SK-N-SH (cell line): ENCODE measurements around the gene TLX1. TPM values are rescaled to one million over a fixed set of nuclear protein-coding genes. Genes with fewer than 3 reads are reported as not detected.

ENCODE experiments used
- CTCF ChIA-PET: fragments of 300-600, 350-600 bp; formaldehyde crosslinking; extraction: SDS; loops from one replicate; lab custom pipeline; 2021; lab: Yijun Ruan, JAX
- POLR2A ChIA-PET: fragments of 350-600 bp; sonication (Branson Sonifier 250); formaldehyde crosslinking; extraction: SDS; loops from one replicate; lab custom pipeline; 2020; ENCODE audit warnings: antibody characterized with exemption, inconsistent platforms; lab: Yijun Ruan, JAX
- DNase-seq: peaks from one replicate; pipeline ENCODE4 v3.0.0; 2012
- H2AFZ ChIP-seq: fragments of 200-600 bp; sonication (generic); 2 replicates; pipeline ENCODE4 v1.8.1; 2016; ENCODE audit warnings: antibody characterized with exemption, mild to moderate bottlenecking, low read depth
- H3F3A ChIP-seq: fragments of 200-600 bp; sonication (generic); replicated peaks from 2 replicates; pipeline ENCODE3; 2016; ENCODE audit warnings: antibody characterized with exemption, mild to moderate bottlenecking; ENCODE audit not compliant: insufficient read depth
- H3K27ac ChIP-seq, 2 experiments: fragments of 200-500 bp in 1 of 2; fragments of 200-600 bp in 1 of 2; sonication (Bioruptor generic) in 1 of 2; sonication (generic), shearing (Covaris generic) in 1 of 2; 2 replicates each; pipeline versions ENCODE4 v1.5.1 to v1.6.1; 2014 to 2016; ENCODE audit warnings: low read depth in 2 of 2, inconsistent platforms in 1 of 2, low read length in 1 of 2, mild to moderate bottlenecking in 1 of 2, mixed read lengths in 1 of 2
- H3K27me3 ChIP-seq: fragments of 200-600 bp; sonication (generic), shearing (Covaris generic); 2 replicates; pipeline ENCODE4 v1.6.1; 2016; ENCODE audit warnings: mixed run types; ENCODE audit not compliant: insufficient read depth
- H3K36me3 ChIP-seq, 2 experiments: fragments of 200-500 bp in 1 of 2; fragments of 200-600 bp in 1 of 2; sonication (Bioruptor generic) in 1 of 2; sonication (generic) in 1 of 2; replicated peaks in 1 of 2; 2 replicates each; pipeline versions ENCODE3 to v1.5.1; 2014 to 2016; ENCODE audit warnings: low read length in 1 of 2, mild to moderate bottlenecking in 1 of 2; ENCODE audit not compliant: insufficient read depth in 2 of 2, control insufficient read depth in 1 of 2
- H3K4me1 ChIP-seq, 2 experiments: fragments of 200-500 bp in 1 of 2; fragments of 200-600 bp in 1 of 2; sonication (Bioruptor generic) in 1 of 2; sonication (generic), shearing (Covaris generic) in 1 of 2; 2 replicates each; pipeline versions ENCODE4 v1.5.1 to v1.6.1; 2014 to 2016; ENCODE audit warnings: low read depth in 1 of 2, low read length in 1 of 2, mixed run types in 1 of 2; ENCODE audit not compliant: insufficient read depth in 2 of 2, control insufficient read depth in 1 of 2
- H3K4me2 ChIP-seq: fragments of 200-600 bp; sonication (generic), shearing (Covaris generic); 2 replicates; pipeline ENCODE4 v1.6.1; 2017; ENCODE audit warnings: mixed run types
- H3K4me3 ChIP-seq, 2 experiments: fragments of 200-500 bp in 1 of 2; fragments of 200-600 bp in 1 of 2; sonication (Bioruptor generic) in 1 of 2; sonication (generic), shearing (Covaris generic) in 1 of 2; 2 replicates each; pipeline versions ENCODE4 v1.5.1 to v1.8.1; 2014 to 2016; ENCODE audit warnings: low read depth in 2 of 2, inconsistent platforms in 1 of 2, low read length in 1 of 2, mild to moderate bottlenecking in 1 of 2, mixed read lengths in 1 of 2, moderate library complexity in 1 of 2
- H3K79me2 ChIP-seq: fragments of 200-600 bp; sonication (generic); 2 replicates; pipeline ENCODE4 v1.8.1; 2017; ENCODE audit warnings: mild to moderate bottlenecking; ENCODE audit not compliant: insufficient read depth
- H3K9ac ChIP-seq: fragments of 200-600 bp; sonication (generic); 2 replicates; pipeline ENCODE4 v1.6.1; 2017; ENCODE audit warnings: mixed run types
- H3K9me2 ChIP-seq: fragments of 200-600 bp; sonication (generic); 2 replicates; pipeline ENCODE4 v1.6.1; 2017; ENCODE audit warnings: mixed run types
- H3K9me3 ChIP-seq: fragments of 200-600 bp; sonication (generic); 2 replicates; pipeline ENCODE4 v1.6.1; 2017; ENCODE audit warnings: mixed run types, mild to moderate bottlenecking, moderate library complexity
- H4K20me1 ChIP-seq: fragments of 200-600 bp; sonication (generic); 2 replicates; pipeline ENCODE4 v1.6.1; 2017; ENCODE audit warnings: mild to moderate bottlenecking, mixed run types; ENCODE audit not compliant: insufficient read depth
- EZH2phosphoT487 ChIP-seq: fragments of 200-600 bp; sonication (generic); IDR thresholded peaks from 2 replicates; pipeline ENCODE4 v1.6.1; 2017; ENCODE audit warnings: low read depth, mixed run types, mild to moderate bottlenecking, antibody characterized with exemption, moderate library complexity, borderline replicate concordance
- FOSL2 ChIP-seq: IDR thresholded peaks from 2 replicates; pipeline ENCODE4 v1.4.0; 2012; ENCODE audit warnings: low read depth, mild to moderate bottlenecking, moderate library complexity, borderline replicate concordance
- FOXJ3 ChIP-seq: sonication (generic); formaldehyde crosslinking; IDR thresholded peaks from 2 replicates; pipeline ENCODE4 v1.5.1; 2020; ENCODE audit warnings: mild to moderate bottlenecking, missing genetic modification reagents
- IRF3 ChIP-seq: fragments of 150-350 bp; IDR thresholded peaks from 2 replicates; pipeline ENCODE4 v1.6.1; 2016; ENCODE audit warnings: mild to moderate bottlenecking, low read depth, low read length
- JUND ChIP-seq: IDR thresholded peaks from 2 replicates; pipeline ENCODE4 v1.4.0; 2012
- MXI1 ChIP-seq: IDR thresholded peaks from 2 replicates; pipeline ENCODE4 v1.6.1; 2012; ENCODE audit warnings: mild to moderate bottlenecking, low read depth, low read length, improper control_type of control experiment
- PBX3 ChIP-seq: IDR thresholded peaks from 2 replicates; pipeline ENCODE4; 2012
- POLR2AphosphoS5 ChIP-seq: IDR thresholded peaks from 2 replicates; pipeline ENCODE4 v1.6.1; 2012; ENCODE audit warnings: low read depth, low read length
- RAD21 ChIP-seq: IDR thresholded peaks from 2 replicates; pipeline ENCODE4 v1.6.1; 2012; ENCODE audit warnings: mild to moderate bottlenecking, low read length
- RXRA ChIP-seq: IDR thresholded peaks from 2 replicates; pipeline ENCODE4 v1.4.0; 2012; ENCODE audit warnings: low read depth, mild to moderate bottlenecking, borderline replicate concordance
- SMC3 ChIP-seq: IDR thresholded peaks from 2 replicates; pipeline ENCODE4 v1.6.1; 2012; ENCODE audit warnings: low read depth, low read length, improper control_type of control experiment
- TAF1 ChIP-seq: IDR thresholded peaks from 2 replicates; pipeline ENCODE4 v1.6.1; 2012; ENCODE audit warnings: low read depth, mild to moderate bottlenecking, low read length, moderate library complexity, borderline replicate concordance
- TEAD4 ChIP-seq: IDR thresholded peaks from 2 replicates; pipeline ENCODE4 v1.4.0; 2012; ENCODE audit warnings: mild to moderate bottlenecking, borderline replicate concordance; ENCODE audit not compliant: insufficient read depth
- USF2 ChIP-seq: fragments of 150-350 bp; IDR thresholded peaks from 2 replicates; pipeline ENCODE4 v1.6.1; 2017; ENCODE audit warnings: antibody characterized with exemption, low read length, low read depth, borderline replicate concordance
- WGBS: methylation state at CpG from one replicate; pipeline ENCODE4 v1.1.6; 2017; ENCODE audit warnings: low lambda C conversion rate; 5-methylcytosine and 5-hydroxymethylcytosine counted together
- polyA plus RNA-seq, 3 experiments: library from polyadenylated mRNA; depleted of rRNA; stranded (reverse); fragments of >200 nt; gene quantifications; 2 replicates each; pipeline ENCODE4 v1.2.3, GENCODE V29; 2012
- TF ChIP-seq, protein P1 (sequence below): fragments of 200-600 bp; sonication (generic); IDR thresholded peaks from 2 replicates; pipeline ENCODE4 v1.6.1; 2017; ENCODE audit warnings: antibody characterized with exemption, mild to moderate bottlenecking, moderate library complexity
- TF ChIP-seq, protein P2 (sequence below): IDR thresholded peaks from 2 replicates; pipeline ENCODE4 v1.6.1; 2012; ENCODE audit warnings: mild to moderate bottlenecking, low read depth, low read length, moderate library complexity
- TF ChIP-seq, protein P3 (sequence below): IDR thresholded peaks from 2 replicates; pipeline ENCODE4 v1.4.0; 2012; ENCODE audit warnings: low read depth, borderline replicate concordance

The TLX1 gene
- polyA plus RNA-seq, 1 of the 3 experiments (the other 2 are of a cell fraction) = not detected

- TF ChIP-seq, protein P1, sequence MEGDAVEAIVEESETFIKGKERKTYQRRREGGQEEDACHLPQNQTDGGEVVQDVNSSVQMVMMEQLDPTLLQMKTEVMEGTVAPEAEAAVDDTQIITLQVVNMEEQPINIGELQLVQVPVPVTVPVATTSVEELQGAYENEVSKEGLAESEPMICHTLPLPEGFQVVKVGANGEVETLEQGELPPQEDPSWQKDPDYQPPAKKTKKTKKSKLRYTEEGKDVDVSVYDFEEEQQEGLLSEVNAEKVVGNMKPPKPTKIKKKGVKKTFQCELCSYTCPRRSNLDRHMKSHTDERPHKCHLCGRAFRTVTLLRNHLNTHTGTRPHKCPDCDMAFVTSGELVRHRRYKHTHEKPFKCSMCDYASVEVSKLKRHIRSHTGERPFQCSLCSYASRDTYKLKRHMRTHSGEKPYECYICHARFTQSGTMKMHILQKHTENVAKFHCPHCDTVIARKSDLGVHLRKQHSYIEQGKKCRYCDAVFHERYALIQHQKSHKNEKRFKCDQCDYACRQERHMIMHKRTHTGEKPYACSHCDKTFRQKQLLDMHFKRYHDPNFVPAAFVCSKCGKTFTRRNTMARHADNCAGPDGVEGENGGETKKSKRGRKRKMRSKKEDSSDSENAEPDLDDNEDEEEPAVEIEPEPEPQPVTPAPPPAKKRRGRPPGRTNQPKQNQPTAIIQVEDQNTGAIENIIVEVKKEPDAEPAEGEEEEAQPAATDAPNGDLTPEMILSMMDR = no peak
- no peak for TF ChIP-seq FOXJ3
- TF ChIP-seq MXI1 = no peak
- no peak for TF ChIP-seq TEAD4
- TF ChIP-seq SMC3 = no peak
- TF ChIP-seq PBX3 = no peak
- no peak for TF ChIP-seq IRF3
- no peak for TF ChIP-seq RXRA
- TF ChIP-seq POLR2AphosphoS5 = no peak
- no peak for TF ChIP-seq EZH2phosphoT487
- no peak for TF ChIP-seq RAD21
- TF ChIP-seq JUND = no peak
- no peak for TF ChIP-seq FOSL2
- TF ChIP-seq, protein P2, sequence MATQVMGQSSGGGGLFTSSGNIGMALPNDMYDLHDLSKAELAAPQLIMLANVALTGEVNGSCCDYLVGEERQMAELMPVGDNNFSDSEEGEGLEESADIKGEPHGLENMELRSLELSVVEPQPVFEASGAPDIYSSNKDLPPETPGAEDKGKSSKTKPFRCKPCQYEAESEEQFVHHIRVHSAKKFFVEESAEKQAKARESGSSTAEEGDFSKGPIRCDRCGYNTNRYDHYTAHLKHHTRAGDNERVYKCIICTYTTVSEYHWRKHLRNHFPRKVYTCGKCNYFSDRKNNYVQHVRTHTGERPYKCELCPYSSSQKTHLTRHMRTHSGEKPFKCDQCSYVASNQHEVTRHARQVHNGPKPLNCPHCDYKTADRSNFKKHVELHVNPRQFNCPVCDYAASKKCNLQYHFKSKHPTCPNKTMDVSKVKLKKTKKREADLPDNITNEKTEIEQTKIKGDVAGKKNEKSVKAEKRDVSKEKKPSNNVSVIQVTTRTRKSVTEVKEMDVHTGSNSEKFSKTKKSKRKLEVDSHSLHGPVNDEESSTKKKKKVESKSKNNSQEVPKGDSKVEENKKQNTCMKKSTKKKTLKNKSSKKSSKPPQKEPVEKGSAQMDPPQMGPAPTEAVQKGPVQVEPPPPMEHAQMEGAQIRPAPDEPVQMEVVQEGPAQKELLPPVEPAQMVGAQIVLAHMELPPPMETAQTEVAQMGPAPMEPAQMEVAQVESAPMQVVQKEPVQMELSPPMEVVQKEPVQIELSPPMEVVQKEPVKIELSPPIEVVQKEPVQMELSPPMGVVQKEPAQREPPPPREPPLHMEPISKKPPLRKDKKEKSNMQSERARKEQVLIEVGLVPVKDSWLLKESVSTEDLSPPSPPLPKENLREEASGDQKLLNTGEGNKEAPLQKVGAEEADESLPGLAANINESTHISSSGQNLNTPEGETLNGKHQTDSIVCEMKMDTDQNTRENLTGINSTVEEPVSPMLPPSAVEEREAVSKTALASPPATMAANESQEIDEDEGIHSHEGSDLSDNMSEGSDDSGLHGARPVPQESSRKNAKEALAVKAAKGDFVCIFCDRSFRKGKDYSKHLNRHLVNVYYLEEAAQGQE = no peak
- TF ChIP-seq TAF1 = no peak
- TF ChIP-seq, protein P3, sequence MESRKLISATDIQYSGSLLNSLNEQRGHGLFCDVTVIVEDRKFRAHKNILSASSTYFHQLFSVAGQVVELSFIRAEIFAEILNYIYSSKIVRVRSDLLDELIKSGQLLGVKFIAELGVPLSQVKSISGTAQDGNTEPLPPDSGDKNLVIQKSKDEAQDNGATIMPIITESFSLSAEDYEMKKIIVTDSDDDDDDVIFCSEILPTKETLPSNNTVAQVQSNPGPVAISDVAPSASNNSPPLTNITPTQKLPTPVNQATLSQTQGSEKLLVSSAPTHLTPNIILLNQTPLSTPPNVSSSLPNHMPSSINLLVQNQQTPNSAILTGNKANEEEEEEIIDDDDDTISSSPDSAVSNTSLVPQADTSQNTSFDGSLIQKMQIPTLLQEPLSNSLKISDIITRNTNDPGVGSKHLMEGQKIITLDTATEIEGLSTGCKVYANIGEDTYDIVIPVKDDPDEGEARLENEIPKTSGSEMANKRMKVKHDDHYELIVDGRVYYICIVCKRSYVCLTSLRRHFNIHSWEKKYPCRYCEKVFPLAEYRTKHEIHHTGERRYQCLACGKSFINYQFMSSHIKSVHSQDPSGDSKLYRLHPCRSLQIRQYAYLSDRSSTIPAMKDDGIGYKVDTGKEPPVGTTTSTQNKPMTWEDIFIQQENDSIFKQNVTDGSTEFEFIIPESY = no peak
- TF ChIP-seq USF2 = no peak
- ChIA-PET CTCF (interaction anchor here (0.7 to 32.9 kb wide), 9 partner anchors 9 to 72 kb away, joined by 3 to 972 read pairs (median 3); partner anchors contain the start of gene TLX1), POLR2A (no interaction called here)
- Histone ChIP-seq H3K4me2 (no peak overlapping the region), H4K20me1 (no peaks in the 10 kb centered on the region), H3K9me2 (no peaks in the 10 kb centered on the region), H3K9me3 (no peaks in the 10 kb centered on the region), H3K4me3 (no peak overlapping the region), H2AFZ (no peak overlapping the region), H3K36me3 (no peaks in the 10 kb centered on the region), H3K9ac (no peak overlapping the region), H3F3A (no peaks in the 10 kb centered on the region), H3K79me2 (no peaks in the 10 kb centered on the region), H3K27ac (no peak overlapping the region), H3K4me1 (no peaks in the 10 kb centered on the region), H3K27me3 (peaks cover 46% of the 10 kb centered on the region)
- DNase-seq = no peak
- 38% methylated on average over 4 of the region's 4 CpGs for WGBS
Measured at GRCh38 chr10:101101372-101101881, 29.7 kb upstream of the TLX1 start.
